HFF-Myc (cell line): ENCODE data around the gene OXGR1.
"Not testable (repeated sequence)": the region's sequence is repeated elsewhere in the genome, so short reads cannot be mapped to it uniquely, and the experiment has no call there.

Source experiments
- DNase-seq: peaks from one replicate; pipeline ENCODE4 v3.0.0-alpha.2; 2011; ENCODE audit warnings: low read depth; ENCODE audit errors: extremely low read depth
- H3K4me3 ChIP-seq: replicated peaks from 2 replicates; pipeline ENCODE4 v1.5.1; 2011; ENCODE audit warnings: low read depth, mild to moderate bottlenecking, control low read depth, low read length
- TF ChIP-seq, protein P1 (sequence below): IDR thresholded peaks from 2 replicates; pipeline ENCODE4 v1.5.1; 2012; ENCODE audit warnings: mild to moderate bottlenecking, low read depth, low read length, control low read depth; ENCODE audit errors: missing control alignments

Gene OXGR1

GRCh38 chr13:96991072-96991471, 3.2 kb downstream of the OXGR1 start:
- TF ChIP-seq, protein P1, sequence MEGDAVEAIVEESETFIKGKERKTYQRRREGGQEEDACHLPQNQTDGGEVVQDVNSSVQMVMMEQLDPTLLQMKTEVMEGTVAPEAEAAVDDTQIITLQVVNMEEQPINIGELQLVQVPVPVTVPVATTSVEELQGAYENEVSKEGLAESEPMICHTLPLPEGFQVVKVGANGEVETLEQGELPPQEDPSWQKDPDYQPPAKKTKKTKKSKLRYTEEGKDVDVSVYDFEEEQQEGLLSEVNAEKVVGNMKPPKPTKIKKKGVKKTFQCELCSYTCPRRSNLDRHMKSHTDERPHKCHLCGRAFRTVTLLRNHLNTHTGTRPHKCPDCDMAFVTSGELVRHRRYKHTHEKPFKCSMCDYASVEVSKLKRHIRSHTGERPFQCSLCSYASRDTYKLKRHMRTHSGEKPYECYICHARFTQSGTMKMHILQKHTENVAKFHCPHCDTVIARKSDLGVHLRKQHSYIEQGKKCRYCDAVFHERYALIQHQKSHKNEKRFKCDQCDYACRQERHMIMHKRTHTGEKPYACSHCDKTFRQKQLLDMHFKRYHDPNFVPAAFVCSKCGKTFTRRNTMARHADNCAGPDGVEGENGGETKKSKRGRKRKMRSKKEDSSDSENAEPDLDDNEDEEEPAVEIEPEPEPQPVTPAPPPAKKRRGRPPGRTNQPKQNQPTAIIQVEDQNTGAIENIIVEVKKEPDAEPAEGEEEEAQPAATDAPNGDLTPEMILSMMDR, result no peak
- no peak overlapping the region for H3K4me3 ChIP-seq
- DNase-seq, result no peak

DNA sequence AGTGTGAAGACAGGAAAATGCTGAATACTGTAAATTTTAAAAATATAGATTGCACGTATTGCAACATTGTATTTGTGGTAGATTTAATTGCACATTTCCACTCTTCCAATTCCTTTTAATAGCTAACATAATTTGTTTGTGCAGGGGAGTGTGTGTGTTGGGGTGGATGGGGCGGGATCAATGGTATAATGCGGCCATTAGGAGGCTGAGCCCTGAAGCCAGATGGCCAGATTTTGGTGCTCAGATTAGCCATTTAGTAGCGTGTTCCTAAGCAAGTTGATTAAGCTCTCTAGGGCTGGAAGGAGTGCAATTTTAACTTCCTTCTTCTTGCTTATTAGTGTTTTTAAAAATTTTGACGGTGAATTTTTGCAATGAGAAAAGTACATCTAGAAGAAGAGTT, 5.8 kb downstream of the OXGR1 start:
- no peak overlapping the region for H3K4me3 ChIP-seq
- TF ChIP-seq, protein P1, result no peak
- DNase-seq, result no peak

DNA sequence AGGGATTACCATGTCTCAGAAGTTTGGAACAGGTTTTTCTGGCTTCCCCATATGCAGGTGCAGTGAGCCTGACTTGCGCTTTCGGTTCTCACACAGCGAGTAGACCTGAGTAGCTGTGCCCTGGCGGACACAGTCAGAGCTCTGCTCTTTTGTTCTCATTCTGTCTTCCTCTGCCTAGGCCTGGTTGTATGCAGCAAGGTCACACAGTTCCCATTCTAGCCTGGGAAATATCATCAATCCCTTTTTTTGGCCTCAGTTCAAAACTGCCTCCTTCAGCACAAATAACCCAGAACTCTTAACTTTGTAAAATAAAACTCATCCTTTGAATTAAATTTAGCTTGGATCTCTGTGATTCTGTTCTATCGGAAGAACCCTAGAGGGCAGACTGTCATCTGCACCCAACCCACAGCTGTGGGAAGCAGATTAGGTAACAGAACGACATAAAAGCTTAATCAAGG, 10.2 kb downstream of the OXGR1 start:
- TF ChIP-seq, protein P1, result no peak
- no peak overlapping the region for H3K4me3 ChIP-seq
- no peak for DNase-seq

DNA sequence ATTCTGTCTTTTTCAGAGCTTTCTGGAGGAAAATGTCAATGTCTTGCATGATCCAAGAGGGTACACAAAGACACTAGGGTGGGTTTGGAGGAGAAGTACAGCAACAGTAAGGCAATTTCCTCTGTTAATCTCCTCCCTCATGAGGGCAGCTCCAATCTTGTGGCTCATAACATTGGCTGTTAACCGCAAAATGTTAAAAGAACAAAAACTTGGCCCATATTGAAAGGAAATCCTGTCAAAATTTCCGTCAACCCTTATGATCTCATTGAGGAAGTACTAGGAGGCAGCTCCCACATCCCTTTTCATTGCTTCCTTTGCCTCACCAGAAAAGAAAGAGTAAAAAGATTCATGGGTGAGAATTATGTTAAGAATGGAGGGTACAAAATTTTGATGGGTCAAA, 11.6 kb downstream of the OXGR1 start:
- TF ChIP-seq, protein P1, result no peak
- no peak for DNase-seq
- no peak overlapping the region for H3K4me3 ChIP-seq

GRCh38 chr13:96979861-96980260, 14.4 kb downstream of the OXGR1 start:
- not testable (repeated sequence) for DNase-seq, H3K4me3 ChIP-seq

DNA sequence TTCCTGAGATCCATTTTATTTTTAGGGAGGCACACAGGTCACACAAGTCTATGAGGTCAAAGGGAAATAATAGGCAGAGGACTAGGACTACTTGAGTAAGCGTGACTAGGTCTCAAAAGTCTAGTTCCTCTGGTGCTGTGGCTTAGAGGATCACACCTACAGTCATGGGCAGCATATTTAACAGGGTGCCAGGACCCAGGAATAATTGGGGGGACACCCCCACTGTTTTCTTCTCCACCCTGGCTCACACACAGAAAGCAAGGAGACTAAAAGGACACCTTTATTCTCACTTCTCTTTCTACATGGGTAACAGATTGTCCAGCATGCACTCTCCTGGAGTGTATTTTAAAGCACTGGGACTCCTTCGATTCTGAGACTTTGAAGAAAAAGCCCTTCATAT, 26.2 kb downstream of the OXGR1 start:
- TF ChIP-seq, protein P1, result no peak
- no peak overlapping the region for H3K4me3 ChIP-seq
- no peak for DNase-seq

DNA sequence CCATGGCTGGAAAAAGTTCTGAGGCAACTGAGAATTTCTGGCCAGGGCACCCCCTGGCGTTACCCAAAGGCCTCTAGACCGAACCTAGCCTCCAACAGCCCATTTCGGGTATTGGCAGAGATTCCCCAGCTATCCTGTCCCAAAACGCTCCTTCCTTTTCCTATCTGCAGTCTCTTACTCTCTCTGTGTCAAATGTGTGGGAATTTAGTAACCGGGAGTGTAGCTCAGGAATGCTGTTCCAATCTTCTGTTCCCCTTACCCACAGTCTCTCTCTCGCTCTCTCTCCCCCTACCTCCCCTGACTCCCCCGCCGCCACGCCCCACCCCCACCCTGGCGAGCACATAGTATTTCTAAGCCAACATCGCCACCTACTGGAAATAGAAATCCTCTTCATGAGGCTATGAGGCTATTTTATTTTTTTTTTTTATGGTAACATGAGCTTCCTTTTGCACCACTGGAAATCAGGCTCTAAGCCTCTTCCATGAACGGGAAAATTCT, 27.0 kb downstream of the OXGR1 start:
- TF ChIP-seq, protein P1, result no peak
- no peak for DNase-seq
- no peak overlapping the region for H3K4me3 ChIP-seq
